GM18520 (cell line): ENCODE measurements around the gene SLC22A2.
A peak's percentile ranks its signal among the peaks of the same experiment; 100 is the strongest.

Experiments
- ATAC-seq: cut with Tn5 transposase; IDR thresholded peaks from one replicate; pipeline ENCODE4 v1.9.1; 2021; ENCODE audit not compliant: unreplicated experiment

SLC22A2 gene

DNA sequence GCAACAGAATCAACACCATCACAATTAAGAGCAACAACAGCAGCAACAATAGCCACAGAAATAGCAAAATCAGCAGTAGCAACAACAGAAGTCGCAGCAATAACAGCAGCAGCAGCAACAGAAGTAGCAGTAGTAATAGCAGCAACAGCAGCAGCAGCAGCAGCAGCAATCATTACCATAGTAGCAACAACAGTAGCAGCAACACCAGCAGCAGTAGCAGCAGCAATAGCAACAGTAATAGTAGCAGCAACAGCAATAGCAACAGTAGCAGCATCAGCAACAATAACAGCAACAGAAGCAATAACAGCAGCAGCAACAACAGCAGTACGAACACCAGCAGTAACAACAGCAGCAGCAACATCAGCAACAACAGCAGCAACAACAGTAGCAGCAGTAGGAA is 39.8 kb downstream of the SLC22A2 start:
- no peak for ATAC-seq

DNA sequence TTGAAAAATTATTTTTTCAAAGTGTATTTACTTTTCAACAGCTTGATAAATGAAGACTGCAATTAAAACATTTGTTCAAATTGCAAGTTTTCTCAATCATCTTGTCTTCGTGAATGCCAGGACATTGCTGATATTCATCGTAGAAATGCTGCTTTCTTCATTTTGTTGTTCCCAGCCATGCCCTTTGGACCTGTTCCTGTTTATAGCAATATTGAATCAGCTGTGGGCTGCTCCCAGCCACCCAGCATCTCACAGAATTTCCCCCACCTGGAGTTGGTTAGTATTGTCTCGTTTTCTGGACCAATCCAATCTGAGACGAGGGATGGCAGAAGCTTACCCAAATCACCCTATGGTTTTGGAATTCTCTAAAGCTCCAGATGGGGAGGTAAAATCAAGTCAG is 40.8 kb downstream of the SLC22A2 start:
- ATAC-seq = no peak

- ATAC-seq = no peak
Measured at GRCh38 chr6:160217073-160217472, 41.5 kb downstream of the SLC22A2 start.

- no peak for ATAC-seq
Measured at GRCh38 chr6:160215232-160215631, 43.4 kb downstream of the SLC22A2 start.

- no peak for ATAC-seq
Measured at GRCh38 chr6:160207618-160208017, 51.0 kb downstream of the SLC22A2 start.

GRCh38 chr6:160204710-160205109 is 53.9 kb downstream of the SLC22A2 start:
- no peak for ATAC-seq

- ATAC-seq = no peak
Measured at GRCh38 chr6:160203953-160204352, 54.7 kb downstream of the SLC22A2 start.

GRCh38 chr6:160203522-160203921 is 55.1 kb downstream of the SLC22A2 start:
- no peak for ATAC-seq

DNA sequence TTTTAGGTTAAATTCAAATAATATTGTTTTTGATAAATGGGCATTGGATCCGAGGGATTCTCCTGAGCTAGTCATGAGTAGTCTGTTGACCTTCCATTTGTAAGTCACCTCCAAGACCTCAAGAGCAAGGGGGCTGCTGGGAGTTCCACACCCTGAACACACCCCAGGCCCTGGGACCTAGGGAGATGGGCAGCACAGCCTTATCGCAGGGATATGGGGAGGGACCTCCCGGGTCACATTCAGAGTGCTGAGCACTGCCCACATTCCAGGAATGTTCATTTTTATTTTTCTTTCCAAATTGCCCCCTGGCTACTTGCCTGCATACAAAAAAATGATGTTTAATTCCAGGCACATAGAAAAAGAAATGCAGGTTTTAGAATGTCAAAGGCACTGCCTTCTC is 55.5 kb downstream of the SLC22A2 start:
- ATAC-seq = no peak

- no peak for ATAC-seq
Measured at GRCh38 chr6:160202411-160202810, 56.2 kb downstream of the SLC22A2 start.

DNA sequence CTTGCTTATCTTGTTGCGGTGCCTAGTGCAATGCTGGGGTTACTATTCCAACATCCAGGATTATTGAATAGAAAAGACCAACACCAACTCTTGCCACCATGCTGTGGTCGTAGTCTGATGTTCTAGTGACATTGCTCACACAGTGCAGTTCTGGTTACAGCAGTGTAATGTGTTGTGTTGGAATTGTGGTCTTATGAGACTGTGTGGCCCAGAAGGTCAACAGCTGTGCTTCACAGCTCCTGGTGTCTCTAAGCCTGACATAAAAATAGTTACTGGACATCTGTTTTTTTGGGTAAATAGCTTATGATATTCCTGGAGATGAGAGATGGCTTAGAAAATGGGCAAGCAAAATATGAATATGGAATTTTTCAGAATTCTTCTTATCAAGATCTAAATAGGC is 57.6 kb downstream of the SLC22A2 start:
- ATAC-seq = no peak

- peak; percentile 68 for ATAC-seq
Measured at GRCh38 chr6:160198606-160199211, 59.9 kb downstream of the SLC22A2 start.

DNA sequence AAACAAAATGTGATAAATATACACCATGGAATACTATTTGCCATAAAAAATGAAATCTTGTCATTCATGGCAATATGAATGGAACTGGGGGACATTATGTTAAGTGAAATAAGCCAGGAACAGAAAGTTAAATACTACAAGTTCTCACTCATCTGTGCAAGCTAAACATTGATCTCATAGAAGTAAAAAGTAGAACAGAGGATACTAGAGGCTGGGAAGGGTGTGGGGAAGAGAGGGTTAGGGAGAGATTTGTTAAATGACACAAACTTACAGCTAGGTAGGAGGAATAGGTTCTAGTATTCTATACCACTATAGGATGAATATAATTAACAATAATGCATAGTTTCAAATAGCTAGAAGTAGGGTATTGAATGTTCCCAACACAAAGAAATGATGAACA is 61.0 kb downstream of the SLC22A2 start:
- ATAC-seq = no peak

DNA sequence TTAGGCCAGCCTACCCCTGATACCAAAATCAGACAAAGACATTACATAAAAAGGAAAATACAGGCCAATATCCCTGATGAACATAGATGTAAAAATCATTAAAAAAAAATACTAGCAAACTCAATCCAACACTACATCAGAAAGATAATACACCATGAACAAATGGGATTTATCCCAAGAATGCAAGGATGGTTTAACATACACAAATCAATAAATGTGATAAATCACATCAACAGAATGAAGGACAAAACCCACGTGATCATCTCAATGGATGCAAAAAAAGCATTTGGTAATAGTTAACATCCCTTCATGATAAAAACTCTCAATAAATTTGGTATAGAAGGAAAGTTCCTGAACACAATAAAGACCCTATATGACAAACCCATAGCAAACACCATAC is 63.8 kb downstream of the SLC22A2 start:
- no peak for ATAC-seq

GRCh38 chr6:160192840-160193239 is 65.8 kb downstream of the SLC22A2 start:
- ATAC-seq = no peak

DNA sequence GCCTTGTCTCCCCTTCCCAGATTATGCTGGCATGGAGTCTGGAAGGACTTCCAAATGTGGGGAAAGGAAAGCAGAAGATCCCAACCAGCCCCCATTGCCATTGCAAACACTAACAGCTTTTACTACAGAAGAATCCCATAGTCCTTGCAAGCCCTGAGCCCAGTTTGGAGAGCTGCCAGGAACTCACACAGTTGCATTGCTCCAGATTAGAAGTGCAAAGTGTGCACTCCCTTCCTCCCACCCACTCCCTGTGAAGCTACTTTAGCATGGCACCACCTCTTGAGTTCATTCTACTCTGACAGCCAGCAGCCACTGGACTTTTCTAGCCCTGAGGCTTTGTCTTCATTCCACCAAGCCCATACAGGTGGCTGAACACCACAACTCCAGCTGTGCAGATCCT is 67.6 kb downstream of the SLC22A2 start:
- no peak for ATAC-seq

DNA sequence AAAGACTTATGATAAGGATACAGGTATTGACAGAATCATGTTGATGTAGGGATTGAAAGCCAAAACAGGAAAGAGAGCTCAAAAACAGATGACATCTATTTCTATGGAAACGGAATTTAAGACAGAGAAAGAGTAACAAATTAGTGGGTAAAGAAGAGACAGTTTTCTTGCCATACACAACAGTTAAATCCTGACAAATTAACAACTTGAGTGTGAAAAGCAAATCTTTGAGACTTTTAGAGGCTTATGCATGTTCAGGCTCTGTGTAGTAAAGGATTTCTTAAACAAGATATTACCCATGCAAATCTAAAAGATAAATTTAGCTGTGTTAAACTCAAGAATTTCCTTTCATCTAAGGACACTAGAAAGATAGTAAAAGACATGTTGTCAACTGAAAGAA is 68.5 kb downstream of the SLC22A2 start:
- ATAC-seq = no peak

DNA sequence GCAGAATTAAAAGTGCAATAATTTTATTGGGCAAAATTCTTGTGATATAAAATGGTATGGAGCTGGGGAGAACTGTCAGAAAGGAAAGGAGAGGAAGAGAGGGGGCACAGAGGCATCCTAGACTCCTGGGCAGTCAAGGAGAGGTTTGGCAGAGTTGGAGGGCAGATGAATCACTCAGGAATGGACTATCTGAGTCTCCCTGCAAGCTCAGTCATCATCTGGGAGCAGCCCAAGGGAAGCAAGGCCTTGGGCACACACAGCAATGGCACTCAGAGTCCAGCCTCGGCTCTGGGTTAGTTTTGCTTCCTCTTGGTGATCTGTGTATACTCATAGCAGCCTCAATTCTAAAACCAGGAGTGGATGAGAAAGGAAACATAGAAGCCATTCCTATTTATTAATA is 69.8 kb downstream of the SLC22A2 start:
- no peak for ATAC-seq

- ATAC-seq = no peak
Measured at GRCh38 chr6:160180706-160181105, 77.9 kb downstream of the SLC22A2 start.

DNA sequence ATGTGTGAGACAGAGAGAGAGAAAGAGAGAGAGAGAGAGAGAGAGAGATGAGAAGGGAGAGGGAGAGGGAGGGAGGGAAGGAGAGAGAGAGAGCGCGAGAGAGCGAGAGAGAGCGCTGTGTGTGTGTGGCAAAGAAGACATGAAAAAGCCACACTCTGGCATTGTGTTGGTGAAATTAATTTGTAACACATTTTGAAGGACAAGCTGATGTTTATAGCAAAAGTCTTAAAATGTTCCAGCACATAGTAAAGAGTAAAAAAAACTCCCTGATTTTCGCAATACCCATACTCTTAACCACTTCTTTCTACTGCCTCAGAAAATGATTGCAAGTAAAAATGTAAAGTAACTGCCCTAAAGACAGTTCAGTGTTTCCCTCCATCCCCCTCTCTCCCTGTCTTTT is 80.3 kb downstream of the SLC22A2 start:
- no peak for ATAC-seq

DNA sequence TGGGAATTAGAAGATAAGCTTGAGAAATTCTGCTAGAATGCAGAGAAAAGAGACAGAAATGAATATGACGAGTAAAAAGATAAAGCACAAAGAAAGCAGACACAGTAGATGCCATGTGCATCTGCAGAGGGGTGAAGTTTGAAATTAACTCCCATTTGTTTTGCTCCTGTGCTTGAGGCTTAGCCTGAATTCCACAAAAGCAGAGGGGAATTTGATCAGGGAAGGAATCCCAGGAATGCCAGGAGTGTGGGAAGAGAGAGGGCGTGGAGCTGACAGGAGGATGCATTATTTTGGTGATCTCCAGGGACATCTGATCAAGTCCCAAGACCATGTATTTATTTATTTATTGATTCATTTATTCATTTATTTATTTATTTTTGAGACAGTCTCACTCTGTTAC is 81.4 kb downstream of the SLC22A2 start:
- no peak for ATAC-seq

- ATAC-seq = no peak
Measured at GRCh38 chr6:160174681-160175080, 83.9 kb downstream of the SLC22A2 start.

GRCh38 chr6:160173806-160174527 is 84.7 kb downstream of the SLC22A2 start:
- ATAC-seq = no peak
